KMS-11 (cell line): ENCODE results near the gene PCDHA7.

Experiments
- H2AFZ ChIP-seq: fragments of 200-600 bp; sonication (generic); 2 replicates; pipeline ENCODE4 v1.6.1; 2016; ENCODE audit warnings: antibody characterized with exemption, mixed run types, low read depth
- H3K27ac ChIP-seq: fragments of 200-600 bp; sonication (generic); 2 replicates; pipeline ENCODE4 v1.6.1; 2016; ENCODE audit warnings: mild to moderate bottlenecking, mixed run types
- H3K27me3 ChIP-seq: fragments of 200-600 bp; sonication (generic); 2 replicates; pipeline ENCODE4 v1.6.1; 2017; ENCODE audit warnings: mild to moderate bottlenecking, low read depth, mixed run types, moderate library complexity; ENCODE audit not compliant: insufficient read depth
- H3K36me3 ChIP-seq: fragments of 200-600 bp; sonication (generic); 2 replicates; pipeline ENCODE4 v1.6.1; 2017; ENCODE audit warnings: mild to moderate bottlenecking, mixed run types; ENCODE audit not compliant: insufficient read depth
- H3K4me1 ChIP-seq: fragments of 200-600 bp; sonication (generic); 2 replicates; pipeline ENCODE4 v1.6.1; 2016; ENCODE audit warnings: mild to moderate bottlenecking, low read depth, mixed run types; ENCODE audit not compliant: poor library complexity, severe bottlenecking
- H3K4me2 ChIP-seq: fragments of 200-600 bp; sonication (generic); 2 replicates; pipeline ENCODE4 v1.7.0; 2016; ENCODE audit warnings: mild to moderate bottlenecking, mixed run types
- H3K4me3 ChIP-seq: fragments of 200-600 bp; sonication (generic); IDR thresholded peaks from 2 replicates; pipeline ENCODE4 v1.6.1; 2017; ENCODE audit warnings: low read depth, low read length, mixed read lengths; ENCODE audit not compliant: insufficient read depth
- H3K79me2 ChIP-seq: fragments of 200-600 bp; sonication (generic); 2 replicates; pipeline ENCODE4 v1.6.1; 2016; ENCODE audit warnings: low read depth, mixed run types; ENCODE audit not compliant: insufficient read depth
- H3K9ac ChIP-seq: fragments of 200-600 bp; sonication (generic); 2 replicates; pipeline ENCODE4 v1.6.1; 2016; ENCODE audit warnings: mild to moderate bottlenecking, mixed run types
- H4K20me1 ChIP-seq: fragments of 200-600 bp; sonication (generic); 2 replicates; pipeline ENCODE4 v1.6.1; 2016; ENCODE audit warnings: mild to moderate bottlenecking, mixed run types; ENCODE audit not compliant: insufficient read depth
- CTCF ChIP-seq: fragments of 200-600 bp; sonication (generic); conservative IDR thresholded peaks from 2 replicates; pipeline ENCODE4 v1.6.1; 2017; ENCODE audit warnings: low read depth, mild to moderate bottlenecking, antibody characterized with exemption, low read length, moderate library complexity, mixed read lengths

Gene PCDHA7

DNA sequence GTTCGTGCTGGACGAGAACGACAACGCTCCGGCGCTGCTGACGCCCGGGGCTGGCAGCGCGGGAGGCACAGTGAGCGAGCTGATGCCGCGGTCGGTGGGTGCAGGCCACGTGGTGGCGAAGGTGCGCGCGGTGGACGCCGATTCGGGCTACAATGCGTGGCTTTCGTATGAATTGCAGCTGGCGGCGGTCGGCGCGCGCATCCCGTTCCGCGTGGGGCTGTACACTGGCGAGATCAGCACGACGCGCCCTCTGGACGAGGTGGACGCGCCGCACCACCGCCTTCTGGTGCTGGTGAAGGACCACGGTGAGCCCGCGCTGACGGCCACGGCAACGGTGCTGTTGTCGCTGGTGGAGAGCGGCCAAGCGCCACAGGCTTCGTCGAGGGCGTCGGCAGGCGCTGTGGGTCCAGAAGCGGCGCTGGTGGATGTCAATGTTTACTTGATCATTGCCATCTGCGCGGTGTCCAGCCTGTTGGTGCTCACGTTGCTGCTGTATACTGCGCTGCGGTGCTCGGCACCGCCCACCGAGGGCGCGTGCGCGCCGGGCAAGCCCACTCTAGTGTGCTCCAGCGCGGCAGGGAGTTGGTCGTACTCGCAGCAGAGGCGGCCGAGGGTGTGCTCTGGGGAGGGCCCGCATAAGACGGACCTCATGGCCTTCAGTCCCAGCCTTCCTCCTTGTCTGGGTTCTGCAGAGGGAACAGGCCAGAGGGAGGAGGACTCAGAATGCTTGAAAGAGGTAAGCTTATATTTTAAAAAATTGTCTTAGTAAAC lies 50.0 kb downstream of the PCDHA7 start:
- no peak overlapping the region for H3K4me3 ChIP-seq
- no peak for TF ChIP-seq CTCF
- H3K4me1 ChIP-seq, result no peaks in the 10 kb centered on the region
- no peaks in the 10 kb centered on the region for H3K79me2 ChIP-seq
- no peak overlapping the region for H2AFZ ChIP-seq
- no peaks in the 10 kb centered on the region for H3K36me3 ChIP-seq
- H3K27me3 ChIP-seq, result no peaks in the 10 kb centered on the region
- no peaks in the 10 kb centered on the region for H4K20me1 ChIP-seq
- no peak overlapping the region for H3K27ac ChIP-seq
- no peak overlapping the region for H3K4me2 ChIP-seq
- no peak overlapping the region for H3K9ac ChIP-seq
